K562 (cell line): ENCODE measurements around the gene NMRK2. TPM values are rescaled to one million over a fixed set of nuclear protein-coding genes. Genes with fewer than 3 reads are reported as not detected.

Experiments used
- ATAC-seq: fragments of 200-7000 bp; cut with Tn5 transposase; 3 replicates; pipeline ENCODE4 v1.9.1; 2020; ENCODE audit warnings: moderate library complexity
- BruUV-seq: library from RNA; stranded (reverse); fragments of 400-500 nt; replicated peaks from 2 replicates; lab custom pipeline; 2021; lab: Mats Ljungman, UMichigan
- CTCF ChIA-PET: fragments of 300-600 bp; formaldehyde crosslinking; extraction: SDS; loops from one replicate; lab custom pipeline; 2021; ENCODE audit warnings: low intra/inter-chr PET ratio; lab: Yijun Ruan, JAX
- POLR2A ChIA-PET: fragments of 300-600, 350-650 bp; sonication (Branson Sonifier 250); formaldehyde crosslinking; extraction: SDS; loops from one replicate; lab custom pipeline; 2021; ENCODE audit warnings: antibody characterized with exemption, inconsistent platforms; lab: Yijun Ruan, JAX
- DNase-seq, 4 experiments: peaks; one replicate each; pipeline versions ENCODE4 v3.0.0 to v3.0.0-alpha.2; 2011 to 2018; ENCODE audit warnings: low spot score in 3 of 4, mixed read lengths in 3 of 4; ENCODE audit errors: extremely low read depth in 1 of 4
- FAIRE-seq: peaks from 2 replicates; lab custom pipeline; 2011; peaks lifted over from hg19 to GRCh38; lab: Jason Lieb, UNC
- H2AFZ ChIP-seq: 2 replicates; pipeline ENCODE4 v1.6.0; 2011; ENCODE audit warnings: low read depth, low read length, control low read depth, inconsistent platforms
- H3K27ac ChIP-seq: fragments of 200-600 bp; 3 replicates; pipeline ENCODE4 v1.8.0; 2011; ENCODE audit warnings: low read depth, mild to moderate bottlenecking, control low read depth, inconsistent platforms, low read length, moderate library complexity, mixed read lengths; ENCODE audit errors: extremely low read depth
- H3K27me3 ChIP-seq, 2 experiments: fragments of 300-600 bp in 1 of 2; 2 replicates in 1 of 2; 3 replicates in 1 of 2; pipeline versions ENCODE4 v1.6.0 to v1.8.0; 2011; ENCODE audit warnings: inconsistent platforms in 2 of 2, low read length in 2 of 2, mild to moderate bottlenecking in 1 of 2, mixed read lengths in 1 of 2, moderate library complexity in 1 of 2; ENCODE audit not compliant: control insufficient read depth in 2 of 2, insufficient read depth in 2 of 2
- H3K36me3 ChIP-seq: fragments of 300-600 bp; 3 replicates; pipeline ENCODE4 v1.8.0; 2011; ENCODE audit warnings: mild to moderate bottlenecking, low read length, inconsistent platforms; ENCODE audit not compliant: control insufficient read depth, insufficient read depth
- H3K4me1 ChIP-seq, 2 experiments: fragments of 200-600 bp in 1 of 2; replicated peaks in 1 of 2; 2 replicates in 1 of 2; 3 replicates in 1 of 2; pipeline versions ENCODE4 v1.5.1 to v1.8.0; 2011; ENCODE audit warnings: inconsistent platforms in 2 of 2, low read length in 2 of 2, mild to moderate bottlenecking in 1 of 2, mixed read lengths in 1 of 2, moderate library complexity in 1 of 2; ENCODE audit not compliant: control insufficient read depth in 2 of 2, insufficient read depth in 2 of 2
- H3K4me2 ChIP-seq: 2 replicates; pipeline ENCODE4 v1.6.1; 2011; ENCODE audit warnings: low read length, control low read depth, inconsistent platforms, mixed read lengths; ENCODE audit not compliant: insufficient read depth
- H3K4me3 ChIP-seq: fragments of 200-600 bp; sonication (generic), shearing (Covaris generic); 2 replicates; pipeline ENCODE4 v1.5.1; 2016; ENCODE audit warnings: control low read depth, inconsistent platforms
- H3K79me2 ChIP-seq: fragments of 200-600 bp; 3 replicates; pipeline ENCODE4 v1.8.0; 2011; ENCODE audit warnings: low read length, inconsistent platforms; ENCODE audit not compliant: control insufficient read depth, insufficient read depth
- H3K9ac ChIP-seq, 2 experiments: 2 replicates each; pipeline versions ENCODE4 v1.6.0 to v1.6.1; 2011; ENCODE audit warnings: low read depth in 2 of 2, low read length in 2 of 2, control low read depth in 1 of 2, inconsistent platforms in 1 of 2, mild to moderate bottlenecking in 1 of 2, mixed read lengths in 1 of 2; ENCODE audit not compliant: insufficient read depth in 1 of 2
- H3K9me1 ChIP-seq: one replicate; pipeline ENCODE4 v1.6.0; 2011; ENCODE audit warnings: inconsistent platforms, mild to moderate bottlenecking, low read length, moderate library complexity; ENCODE audit not compliant: control insufficient read depth, insufficient read depth
- H3K9me3 ChIP-seq: replicated peaks from 2 replicates; pipeline ENCODE4 v1.5.1; 2011; ENCODE audit warnings: low read depth, low read length, inconsistent platforms; ENCODE audit not compliant: control insufficient read depth, insufficient read depth
- H4K20me1 ChIP-seq: replicated peaks from 2 replicates; pipeline ENCODE4 v1.6.1; 2011; ENCODE audit warnings: low read length, inconsistent platforms, mixed read lengths; ENCODE audit not compliant: control insufficient read depth, insufficient read depth
- CHD1 ChIP-seq: fragments of 200-600 bp; sonication (generic); IDR thresholded peaks from one replicate; pipeline ENCODE4 v1.6.1; 2012; ENCODE audit warnings: mild to moderate bottlenecking, moderate library complexity, low read length, inconsistent platforms
- CHD2 ChIP-seq: IDR thresholded peaks from 2 replicates; pipeline ENCODE4 v1.6.1; 2011; ENCODE audit warnings: low read depth, low read length
- CREM ChIP-seq: IDR thresholded peaks from 2 replicates; pipeline ENCODE4 v1.6.1; 2014; ENCODE audit warnings: antibody characterized with exemption, low read depth
- EGR1 ChIP-seq: fragments of 450-650 bp; conservative IDR thresholded peaks from 2 replicates; pipeline ENCODE4 v1.6.1; 2017; ENCODE audit warnings: mild to moderate bottlenecking
- FIP1L1 ChIP-seq: fragments of 200-400 bp; formaldehyde crosslinking; IDR thresholded peaks from 2 replicates; pipeline ENCODE4 v1.6.1; 2018; ENCODE audit warnings: mild to moderate bottlenecking, low read depth, low read length; ENCODE audit not compliant: poor library complexity, severe bottlenecking
- FOXK1 ChIP-seq: sonication (generic); formaldehyde crosslinking; IDR thresholded peaks from 2 replicates; pipeline ENCODE4 v1.8.0; 2022; ENCODE audit warnings: missing genetic modification reagents, mild to moderate bottlenecking, borderline replicate concordance
- KAT7 ChIP-seq: sonication (generic); formaldehyde crosslinking; IDR thresholded peaks from 2 replicates; pipeline ENCODE4 v1.8.0; 2022; ENCODE audit warnings: missing genetic modification reagents, mild to moderate bottlenecking, borderline replicate concordance
- NR2C2 ChIP-seq, 2 experiments: fragments of 200-800 bp in 1 of 2; sonication (Bioruptor generic) in 1 of 2; sonication (generic) in 1 of 2; formaldehyde crosslinking in 1 of 2; IDR thresholded peaks; 2 replicates each; pipeline versions ENCODE4 v1.6.1 to v1.8.0; 2016 to 2022; ENCODE audit warnings: mild to moderate bottlenecking in 1 of 2, missing compliant biosample characterization in 1 of 2, missing genetic modification characterization in 1 of 2, missing genetic modification reagents in 1 of 2
- TFAP4 ChIP-seq: sonication (generic); formaldehyde crosslinking; IDR thresholded peaks from 2 replicates; pipeline ENCODE4 v1.8.0; 2022; ENCODE audit warnings: missing genetic modification reagents, mild to moderate bottlenecking, moderate library complexity, borderline replicate concordance
- U2AF1 ChIP-seq: fragments of 200-400 bp; formaldehyde crosslinking; optimal IDR thresholded peaks from 2 replicates; pipeline ENCODE3; 2017; ENCODE audit warnings: mild to moderate bottlenecking, low read depth, low read length, moderate library complexity
- ZEB2 ChIP-seq: fragments of 450-650 bp; IDR thresholded peaks from 2 replicates; pipeline ENCODE4 v1.6.1; 2016
- ZNF24 ChIP-seq: fragments of 450-650 bp; IDR thresholded peaks from 2 replicates; pipeline ENCODE4 v1.6.1; 2016
- ZNF696 ChIP-seq: fragments of 250-450 bp; sonication (Bioruptor Pico); conservative IDR thresholded peaks from 2 replicates; pipeline ENCODE4 v1.4.0; 2020; ENCODE audit warnings: mild to moderate bottlenecking, moderate library complexity
- WGBS: fragments of 100-300 bp; shearing (Covaris generic); methylation state at CpG from one replicate; pipeline ENCODE4 v1.1.6; 2016; ENCODE audit warnings: low coverage, mixed read lengths; ENCODE audit not compliant: insufficient coverage; ENCODE audit errors: missing lambda C conversion rate; 5-methylcytosine and 5-hydroxymethylcytosine counted together
- in situ Hi-C: fragments of 300-500 bp; cut with MboI; formaldehyde crosslinking; loops from 4 replicates; pipeline ENCODE4 v1.15.0; 2018; ENCODE audit warnings: inconsistent platforms, mixed read lengths
- intact Hi-C: fragments of 100-400 bp; cut with micrococcal nuclease; formaldehyde crosslinking; loops from 2 replicates; pipeline ENCODE4 v1.14.2; 2022
- polyA plus RNA-seq, 8 experiments: library from polyadenylated mRNA; depleted of rRNA in 4 of 8; stranded (reverse) in 5 of 8; unstranded in 3 of 8; fragments of >200 nt; fragmentation: Nextera tagmentation in 2 of 8; fragmentation: Illumina TruSeq in 1 of 8; extraction: Ambion mirVana in 2 of 8; extraction: Trizol in 1 of 8; gene quantifications; 2 replicates each; pipeline versions ENCODE4 v1.2.1 to v1.2.3, GENCODE V29; 2011 to 2014; ENCODE audit warnings: inconsistent platforms in 1 of 8, missing spikeins in 1 of 8
- total RNA-seq, 7 experiments: library from RNA; depleted of rRNA in 6 of 7; stranded (reverse); fragments of >200 nt in 6 of 7; fragmentation: Illumina TruSeq in 2 of 7; extraction: Trizol in 2 of 7; gene quantifications; 2 replicates each; pipeline versions ENCODE4 v1.2.1 to v1.2.3, GENCODE V29; 2011 to 2021; ENCODE audit warnings: low replicate concordance in 1 of 7

NMRK2 gene
- total and polyA plus RNA-seq, 9 of the 15 experiments (the other 6 are each of a cell fraction or from before 2014, with no cell fraction given) = not detected

DNA sequence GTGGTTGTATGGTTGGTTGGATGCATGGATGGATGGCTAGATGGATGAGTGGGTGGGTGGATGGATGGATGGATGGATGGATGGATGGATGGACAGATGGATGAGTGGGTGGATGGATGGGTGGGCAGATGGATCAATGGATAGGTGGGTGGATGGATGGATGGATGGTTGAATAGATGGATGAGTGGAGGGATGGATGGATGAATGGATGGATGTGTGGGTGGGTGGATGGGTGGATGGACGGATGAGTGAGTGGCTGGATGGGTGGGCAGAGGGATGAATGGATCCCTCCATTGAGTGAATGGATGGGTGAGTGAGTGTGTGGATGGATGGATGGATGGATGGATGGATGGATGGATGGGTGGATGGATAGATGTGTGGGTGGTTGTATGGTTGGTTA lies 9.0 kb upstream of the NMRK2 start:
- Histone ChIP-seq H3K4me2 (no peak overlapping the region), H3K4me1 (peaks cover 0 to 5% of the 10 kb centered on the region in 2 experiments; a peak in 2 of 5 replicates), H3K79me2 (no peaks in the 10 kb centered on the region), H3K9ac (no peak overlapping the region), H4K20me1 (no peaks in the 10 kb centered on the region), H3K9me1 (no peaks in the 10 kb centered on the region), H3K27me3 (peaks cover 24 to 49% of the 10 kb centered on the region in 2 experiments; a peak in 3 of 5 replicates), H3K27ac (no peak overlapping the region), H3K9me3 (peaks cover 10% of the 10 kb centered on the region), H2AFZ (no peak overlapping the region), H3K36me3 (no peaks in the 10 kb centered on the region), H3K4me3 (no peak overlapping the region)
- ChIA-PET POLR2A (no interaction called here), CTCF (no interaction called here)
- TF ChIP-seq EGR1 = peak; percentile 38; the same call in 1 of the 2 replicates
- no peak for TF ChIP-seq FOXK1 (CRISPR knock-in tag)
- FAIRE-seq = no peak
- in situ Hi-C loops = no loop called here
- WGBS = 0% methylated on average over 1 of the region's 1 CpG
- no TSS peak for BruUV-seq
- no peak for DNase-seq
- intact Hi-C loops = no loop called here
- no peak for ATAC-seq

- in situ Hi-C loops = no loop called here
- H3K27ac ChIP-seq = no peak overlapping the region
- no peaks in the 10 kb centered on the region for H3K9me3 ChIP-seq
- BruUV-seq = no TSS peak
- no peaks in the 10 kb centered on the region for H3K9me1 ChIP-seq
- ChIA-PET CTCF (no interaction called here), POLR2A (no interaction called here)
- no peak for FAIRE-seq
- H3K36me3 ChIP-seq = no peaks in the 10 kb centered on the region
- H3K4me3 ChIP-seq = no peak overlapping the region
- no peaks in the 10 kb centered on the region for H3K79me2 ChIP-seq
- intact Hi-C loops = no loop called here
- TF ChIP-seq CHD2 = no peak
- no peak for TF ChIP-seq FIP1L1
- no peak for TF ChIP-seq CHD1
- TF ChIP-seq CREM = no peak
- no peak for TF ChIP-seq KAT7 (CRISPR knock-in tag)
- TF ChIP-seq TFAP4 (CRISPR knock-in tag) = no peak
- TF ChIP-seq ZNF24 = no peak
- TF ChIP-seq ZEB2 = no peak
- TF ChIP-seq U2AF1 = no peak
- no peak for TF ChIP-seq NR2C2 (CRISPR knock-in tag; IDR thresholded peaks at IDR 0.05)
- no peak for TF ChIP-seq NR2C2 (tag; IDR thresholded peaks at IDR 0.05)
- TF ChIP-seq ZNF696 (CRISPR knock-in tag) = no peak
- ATAC-seq = no peak
- peak overlapping the region in 1 of 2 experiments; percentile 45; a peak in 2 of 4 replicates for H3K9ac ChIP-seq
- H2AFZ ChIP-seq = no peak overlapping the region
- no peak for DNase-seq
- H3K27me3 ChIP-seq = peaks cover 18 to 41% of the 10 kb centered on the region in 2 experiments; a peak in 3 of 5 replicates
- H3K4me2 ChIP-seq = no peak overlapping the region
- H3K4me1 ChIP-seq = peaks cover 0 to 21% of the 10 kb centered on the region in 2 experiments; a peak in 2 of 5 replicates
- H4K20me1 ChIP-seq = no peaks in the 10 kb centered on the region
- WGBS = 12% methylated on average over 8 of the region's 8 CpGs
These were observed 1.8 kb upstream of the NMRK2 start for GRCh38 chr19:3931041-3931440.
